ENCODE data around the gene SCAF4.

The SCAF4 gene

DNA sequence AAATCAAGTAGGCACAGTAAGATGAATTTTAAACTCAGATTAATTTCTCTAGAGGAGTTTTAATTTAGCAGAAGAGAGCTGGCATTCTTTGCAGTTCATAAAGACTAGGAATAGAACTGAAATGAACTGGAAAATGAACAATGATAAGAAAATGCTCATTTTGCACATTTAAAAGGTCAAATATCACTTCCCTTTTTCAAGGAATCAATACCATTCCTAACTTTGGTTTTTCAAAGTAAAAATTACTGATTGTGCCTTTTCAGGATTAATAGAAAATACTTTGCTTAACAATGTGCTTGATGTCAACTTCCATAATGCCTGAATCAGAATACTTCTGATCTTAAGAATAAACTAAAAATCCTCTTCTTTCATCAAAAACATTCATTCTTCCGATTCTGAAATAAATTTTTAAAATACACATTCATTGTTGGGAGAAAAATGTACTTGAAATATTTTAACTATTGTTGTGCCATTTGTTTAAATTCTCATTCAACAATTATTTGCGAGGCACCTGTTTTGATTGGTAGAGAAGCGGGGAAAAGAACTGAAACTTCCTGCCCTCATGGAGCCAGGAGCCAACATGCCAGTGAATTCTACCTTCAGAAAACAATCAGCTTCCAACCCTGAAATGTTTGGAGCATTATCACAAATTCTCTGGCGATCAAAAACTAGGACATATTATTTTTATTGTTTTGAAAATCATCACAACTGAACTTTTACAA is 2.1 kb downstream of the SCAF4 start:
- TF ChIP-seq EGR1 (IDR thresholded peaks at IDR 0.05) (no peak), ZBTB7A (IDR thresholded peaks at IDR 0.05; ENCODE audit: low read depth) (no peak), TCF12 (IDR thresholded peaks at IDR 0.05; ENCODE audit: low read depth) (no peak), MAX (IDR thresholded peaks at IDR 0.05) (no peak), RAD21 (IDR thresholded peaks at IDR 0.05; ENCODE audit: low read depth) (no peak), NFIC (IDR thresholded peaks at IDR 0.05) (no peak), CREB1 (IDR thresholded peaks at IDR 0.05; ENCODE audit: low read depth) (no peak), EP300 (IDR thresholded peaks at IDR 0.05; ENCODE audit: borderline replicate concordance) (no peak), CEBPB (IDR thresholded peaks at IDR 0.05) (no peak), REST (IDR thresholded peaks at IDR 0.05; ENCODE audit: low read depth) (no peak)
- TF ChIP-seq, protein P1, sequence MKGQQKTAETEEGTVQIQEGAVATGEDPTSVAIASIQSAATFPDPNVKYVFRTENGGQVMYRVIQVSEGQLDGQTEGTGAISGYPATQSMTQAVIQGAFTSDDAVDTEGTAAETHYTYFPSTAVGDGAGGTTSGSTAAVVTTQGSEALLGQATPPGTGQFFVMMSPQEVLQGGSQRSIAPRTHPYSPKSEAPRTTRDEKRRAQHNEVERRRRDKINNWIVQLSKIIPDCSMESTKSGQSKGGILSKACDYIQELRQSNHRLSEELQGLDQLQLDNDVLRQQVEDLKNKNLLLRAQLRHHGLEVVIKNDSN (IDR thresholded peaks at IDR 0.05) = no peak

DNA sequence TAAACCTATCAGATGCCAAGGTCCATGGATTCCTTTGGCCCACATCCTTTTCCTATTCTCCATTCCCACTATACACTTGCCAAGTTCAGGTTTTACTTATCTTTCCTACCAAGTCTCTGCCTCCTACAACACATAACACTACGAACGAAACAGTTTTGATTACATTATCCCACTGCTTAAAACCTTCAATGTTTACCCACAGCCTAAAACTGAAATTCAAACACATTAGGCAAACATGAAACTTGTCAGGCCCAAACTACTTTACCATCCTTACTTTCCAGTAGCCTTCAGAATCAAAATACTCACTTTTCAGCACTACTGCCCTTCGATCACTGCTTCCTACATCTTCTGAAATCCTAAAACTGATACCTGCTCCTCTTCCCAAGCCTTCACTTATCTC is 3.0 kb downstream of the SCAF4 start:
- TF ChIP-seq RAD21 (IDR thresholded peaks at IDR 0.05; ENCODE audit: low read depth) (no peak), TCF12 (IDR thresholded peaks at IDR 0.05; ENCODE audit: low read depth) (no peak), ZBTB7A (IDR thresholded peaks at IDR 0.05; ENCODE audit: low read depth) (no peak), TEAD4 (IDR thresholded peaks at IDR 0.05) (no peak), CEBPB (IDR thresholded peaks at IDR 0.05) (no peak), EGR1 (IDR thresholded peaks at IDR 0.05) (no peak), MAX (IDR thresholded peaks at IDR 0.05) (no peak), YY1 (IDR thresholded peaks at IDR 0.05; ENCODE audit: low read depth) (no peak)

GRCh38 chr21:31728191-31728590 is 3.7 kb downstream of the SCAF4 start:
- no peak for TF ChIP-seq REST (IDR thresholded peaks at IDR 0.05; ENCODE audit: low read depth)
- TF ChIP-seq MAX (IDR thresholded peaks at IDR 0.05) = no peak
- no peak for TF ChIP-seq YY1 (IDR thresholded peaks at IDR 0.05; ENCODE audit: low read depth)
- no peak for TF ChIP-seq EGR1 (IDR thresholded peaks at IDR 0.05)
- TF ChIP-seq NFIC (IDR thresholded peaks at IDR 0.05) = no peak
- TF ChIP-seq RAD21 (IDR thresholded peaks at IDR 0.05; ENCODE audit: low read depth) = no peak
- no peak for TF ChIP-seq CEBPB (IDR thresholded peaks at IDR 0.05)
- TF ChIP-seq, protein P1 (IDR thresholded peaks at IDR 0.05) = no peak
- TF ChIP-seq CREB1 (IDR thresholded peaks at IDR 0.05; ENCODE audit: low read depth) = no peak
- TF ChIP-seq EP300 (IDR thresholded peaks at IDR 0.05; ENCODE audit: borderline replicate concordance) = no peak
- TF ChIP-seq TEAD4 (IDR thresholded peaks at IDR 0.05) = no peak
- no peak for TF ChIP-seq ZBTB7A (IDR thresholded peaks at IDR 0.05; ENCODE audit: low read depth)
- no peak for TF ChIP-seq FOXM1 (IDR thresholded peaks at IDR 0.05; ENCODE audit: borderline replicate concordance, low read depth)

DNA sequence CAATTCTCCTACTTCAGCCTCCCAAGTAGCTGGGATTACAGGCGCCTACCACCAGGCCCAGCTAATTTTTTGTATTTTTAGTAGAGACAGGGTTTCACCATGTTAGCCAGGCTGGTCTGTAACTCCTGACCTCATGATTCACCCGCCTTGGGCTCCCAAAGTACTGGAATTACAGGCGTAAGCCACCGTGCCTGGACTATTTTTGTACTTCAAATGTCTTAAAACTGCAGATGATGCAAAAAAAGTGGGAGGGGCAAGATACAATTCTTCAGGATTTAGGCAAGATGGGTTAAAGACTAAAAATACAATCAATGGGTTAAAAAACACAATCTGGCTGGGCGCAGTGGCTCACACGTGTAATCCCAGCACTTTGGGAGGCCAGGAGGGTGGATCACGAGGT is 4.7 kb downstream of the SCAF4 start:
- TF ChIP-seq RAD21 (IDR thresholded peaks at IDR 0.05; ENCODE audit: low read depth) (no peak), YY1 (IDR thresholded peaks at IDR 0.05; ENCODE audit: low read depth) (no peak)

- TF ChIP-seq ZBTB7A (IDR thresholded peaks at IDR 0.05; ENCODE audit: low read depth) (no peak), REST (IDR thresholded peaks at IDR 0.05; ENCODE audit: low read depth) (no peak), YY1 (IDR thresholded peaks at IDR 0.05; ENCODE audit: low read depth) (no peak), MAX (IDR thresholded peaks at IDR 0.05) (no peak), TCF12 (IDR thresholded peaks at IDR 0.05; ENCODE audit: low read depth) (no peak), RAD21 (IDR thresholded peaks at IDR 0.05; ENCODE audit: low read depth) (no peak), EGR1 (IDR thresholded peaks at IDR 0.05) (no peak), EP300 (IDR thresholded peaks at IDR 0.05; ENCODE audit: borderline replicate concordance) (no peak)
- TF ChIP-seq, protein P1 (IDR thresholded peaks at IDR 0.05) = no peak
Observed at GRCh38 chr21:31726407-31726806, 5.5 kb downstream of the SCAF4 start.
